ENCODE measurements around the gene ATAD3B.
A peak's percentile ranks its signal among the peaks of the same experiment; 100 is the strongest.
"Not testable (repeated sequence)": the region's sequence is repeated elsewhere in the genome, so short reads cannot be mapped to it uniquely, and the experiment has no call there.

Gene ATAD3B

DNA sequence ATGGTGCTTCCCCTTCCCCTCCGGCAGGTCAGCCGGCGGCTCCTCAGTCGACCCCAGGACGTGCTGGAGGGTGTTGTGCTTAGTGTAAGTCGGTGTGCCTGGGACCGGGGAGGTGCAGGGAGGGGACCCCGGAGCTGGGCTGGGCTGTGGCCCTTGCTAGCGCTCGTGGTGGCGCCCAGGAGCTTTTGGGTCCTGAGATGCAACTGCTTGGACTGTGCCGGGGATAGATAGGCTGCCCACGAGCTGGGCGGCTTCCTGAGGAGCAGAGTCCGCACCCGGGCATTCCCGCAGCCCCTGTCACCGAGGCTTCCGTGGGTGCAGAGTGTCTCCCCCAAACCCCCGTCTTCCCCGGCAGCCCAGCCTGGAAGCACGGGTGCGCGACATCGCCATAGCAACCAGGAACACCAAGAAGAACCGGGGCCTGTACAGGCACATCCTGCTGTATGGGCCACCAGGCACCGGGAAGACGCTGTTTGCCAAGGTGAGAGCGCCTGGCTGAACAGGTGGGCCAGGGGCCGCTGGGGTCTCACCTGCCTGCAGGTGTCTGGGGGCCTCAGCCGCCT is 14.3 kb downstream of the ATAD3B start:
- H3K27ac ChIP-seq (ENCODE audit: extremely low read depth, low read depth, low read length); POLR2A ChIA-PET; H3K9me3 ChIP-seq (ENCODE audit: control insufficient read depth, insufficient read depth, low read depth, low read length); CTCF ChIA-PET; H3K4me1 ChIP-seq (ENCODE audit: control insufficient read depth, insufficient read depth, low read length); H3K4me3 ChIP-seq (ENCODE audit: low read depth, low read length): not testable (repeated sequence)
- peaks cover 18 to 86% of the 10 kb centered on the region in 2 experiments; a peak in 2 of 3 replicates for H3K36me3 ChIP-seq (ENCODE audit: control insufficient read depth in 2 of 2, insufficient read depth in 1 of 2, low read length in 2 of 2)

DNA sequence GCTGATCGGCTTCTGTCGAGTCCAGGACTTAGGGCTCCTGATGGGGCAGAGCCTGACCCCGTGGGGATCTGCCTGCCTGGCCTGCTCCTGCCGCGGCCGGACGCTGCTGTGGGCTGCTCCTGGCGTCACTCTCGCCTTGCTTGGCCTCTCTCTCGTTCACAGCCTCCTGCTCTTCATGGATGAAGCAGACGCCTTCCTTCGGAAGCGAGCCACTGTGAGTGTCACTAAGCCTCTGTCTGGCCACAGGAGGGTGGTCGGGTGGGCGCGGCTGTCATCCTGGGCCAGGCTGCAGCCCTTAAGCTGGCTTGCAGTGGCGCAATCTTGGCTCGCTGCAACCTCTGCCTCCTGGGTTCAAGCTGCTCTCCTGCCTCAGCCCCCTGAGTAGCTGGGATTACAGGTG is 16.1 kb downstream of the ATAD3B start:
- ChIA-PET POLR2A (no interaction called here), CTCF (no interaction called here)
- Histone ChIP-seq H3K9me3 (ENCODE audit: control insufficient read depth, insufficient read depth, low read depth, low read length) (no peaks in the 10 kb centered on the region), H3K36me3 (ENCODE audit: control insufficient read depth in 2 of 2, insufficient read depth in 1 of 2, low read length in 2 of 2) (peaks cover 29 to 92% of the 10 kb centered on the region in 2 experiments; a peak in 2 of 3 replicates), H3K4me1 (ENCODE audit: control insufficient read depth, insufficient read depth, low read length) (no peaks in the 10 kb centered on the region), H3K4me3 (ENCODE audit: low read depth, low read length) (no peak overlapping the region), H3K27ac (ENCODE audit: extremely low read depth, low read depth, low read length) (no peak overlapping the region)
- TF ChIP-seq KLF8 (tag by site-specific recombination; IDR thresholded peaks at IDR 0.05) (no peak), ZNF112 (tag by site-specific recombination; IDR thresholded peaks at IDR 0.05) (no peak), ZNF2 (tag by site-specific recombination; IDR thresholded peaks at IDR 0.05) (no peak), ZNF391 (tag by site-specific recombination; IDR thresholded peaks at IDR 0.05; ENCODE audit: borderline replicate concordance, low read depth) (no peak), ZNF585B (tag by site-specific recombination; IDR thresholded peaks at IDR 0.05) (no peak)
- TF ChIP-seq, protein P1, sequence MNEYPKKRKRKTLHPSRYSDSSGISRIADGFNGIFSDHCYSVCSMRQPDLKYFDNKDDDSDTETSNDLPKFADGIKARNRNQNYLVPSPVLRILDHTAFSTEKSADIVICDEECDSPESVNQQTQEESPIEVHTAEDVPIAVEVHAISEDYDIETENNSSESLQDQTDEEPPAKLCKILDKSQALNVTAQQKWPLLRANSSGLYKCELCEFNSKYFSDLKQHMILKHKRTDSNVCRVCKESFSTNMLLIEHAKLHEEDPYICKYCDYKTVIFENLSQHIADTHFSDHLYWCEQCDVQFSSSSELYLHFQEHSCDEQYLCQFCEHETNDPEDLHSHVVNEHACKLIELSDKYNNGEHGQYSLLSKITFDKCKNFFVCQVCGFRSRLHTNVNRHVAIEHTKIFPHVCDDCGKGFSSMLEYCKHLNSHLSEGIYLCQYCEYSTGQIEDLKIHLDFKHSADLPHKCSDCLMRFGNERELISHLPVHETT (tag by site-specific recombination; IDR thresholded peaks at IDR 0.05), result no peak

DNA sequence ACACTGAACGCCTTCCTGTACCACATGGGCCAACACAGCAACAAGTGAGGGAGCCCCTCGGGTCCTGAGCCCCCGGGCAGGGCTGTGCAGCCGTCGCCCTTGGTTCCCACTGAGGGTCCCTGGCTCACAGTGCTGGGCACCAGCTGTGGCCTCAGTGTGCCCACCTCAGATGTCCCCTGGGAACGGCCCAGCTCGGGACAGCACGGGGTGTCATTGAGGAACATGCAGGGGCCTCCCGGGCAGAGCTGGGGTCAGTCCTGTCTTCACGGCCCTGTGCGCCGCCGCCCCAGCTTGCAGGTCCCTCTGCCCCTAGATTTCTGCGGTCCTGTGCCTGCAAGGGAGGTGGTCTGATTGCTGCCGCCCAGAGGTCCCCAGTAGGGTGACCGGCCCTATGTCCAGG is 17.7 kb downstream of the ATAD3B start:
- POLR2A ChIA-PET, result no interaction called here
- Histone ChIP-seq H3K36me3 (ENCODE audit: control insufficient read depth in 2 of 2, insufficient read depth in 1 of 2, low read length in 2 of 2) (peaks cover 21 to 91% of the 10 kb centered on the region in 2 experiments; a peak in 2 of 3 replicates), H3K27ac (ENCODE audit: extremely low read depth, low read depth, low read length) (no peak overlapping the region), H3K4me3 (ENCODE audit: low read depth, low read length) (no peak overlapping the region), H3K4me1 (ENCODE audit: control insufficient read depth, insufficient read depth, low read length) (no peaks in the 10 kb centered on the region), H3K9me3 (ENCODE audit: control insufficient read depth, insufficient read depth, low read depth, low read length) (no peaks in the 10 kb centered on the region)
- TF ChIP-seq SCRT2 (tag by site-specific recombination; IDR thresholded peaks at IDR 0.05) (0 out of 2 replicates have a peak, but pooled peaks have one; percentile 28), ZNF654 (tag by site-specific recombination; IDR thresholded peaks at IDR 0.05; ENCODE audit: low read depth) (no peak)
- TF ChIP-seq, protein P2, sequence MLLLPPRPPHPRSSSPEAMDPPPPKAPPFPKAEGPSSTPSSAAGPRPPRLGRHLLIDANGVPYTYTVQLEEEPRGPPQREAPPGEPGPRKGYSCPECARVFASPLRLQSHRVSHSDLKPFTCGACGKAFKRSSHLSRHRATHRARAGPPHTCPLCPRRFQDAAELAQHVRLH (tag by site-specific recombination; IDR thresholded peaks at IDR 0.05), result no peak
- CTCF ChIA-PET, result no interaction called here

DNA sequence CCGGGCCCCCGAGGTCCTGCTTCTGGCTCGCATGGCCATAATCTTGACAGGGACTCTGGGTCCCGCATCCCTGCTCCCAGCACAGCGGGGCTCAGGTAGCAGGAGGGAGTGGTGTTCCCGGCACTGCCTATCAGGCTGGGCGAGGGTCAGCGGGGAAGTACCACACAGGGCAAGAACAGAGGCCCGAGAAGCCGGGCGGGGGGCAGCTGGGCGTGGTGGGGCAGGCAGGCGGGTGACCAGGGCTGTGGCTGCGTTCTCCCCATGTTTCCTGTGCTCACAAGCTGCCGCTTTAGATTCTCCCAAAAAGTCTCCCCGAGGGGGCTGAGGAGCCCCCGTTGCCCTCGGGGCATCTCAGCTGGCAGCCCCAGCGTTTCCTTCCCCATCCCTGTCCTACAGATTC is 18.3 kb downstream of the ATAD3B start:
- Histone ChIP-seq H3K9me3 (ENCODE audit: control insufficient read depth, insufficient read depth, low read depth, low read length) (no peaks in the 10 kb centered on the region), H3K36me3 (ENCODE audit: control insufficient read depth in 2 of 2, insufficient read depth in 1 of 2, low read length in 2 of 2) (peaks cover 21 to 89% of the 10 kb centered on the region in 2 experiments; a peak in 2 of 3 replicates), H3K27ac (ENCODE audit: extremely low read depth, low read depth, low read length) (no peak overlapping the region), H3K4me3 (ENCODE audit: low read depth, low read length) (no peak overlapping the region), H3K4me1 (ENCODE audit: control insufficient read depth, insufficient read depth, low read length) (no peaks in the 10 kb centered on the region)
- ChIA-PET POLR2A (interaction anchor here (0.7 kb wide), 1 partner anchor 9 kb away, joined by 3 read pairs; no protein-coding TSS in a partner anchor), CTCF (no interaction called here)
- TF ChIP-seq, protein P3, sequence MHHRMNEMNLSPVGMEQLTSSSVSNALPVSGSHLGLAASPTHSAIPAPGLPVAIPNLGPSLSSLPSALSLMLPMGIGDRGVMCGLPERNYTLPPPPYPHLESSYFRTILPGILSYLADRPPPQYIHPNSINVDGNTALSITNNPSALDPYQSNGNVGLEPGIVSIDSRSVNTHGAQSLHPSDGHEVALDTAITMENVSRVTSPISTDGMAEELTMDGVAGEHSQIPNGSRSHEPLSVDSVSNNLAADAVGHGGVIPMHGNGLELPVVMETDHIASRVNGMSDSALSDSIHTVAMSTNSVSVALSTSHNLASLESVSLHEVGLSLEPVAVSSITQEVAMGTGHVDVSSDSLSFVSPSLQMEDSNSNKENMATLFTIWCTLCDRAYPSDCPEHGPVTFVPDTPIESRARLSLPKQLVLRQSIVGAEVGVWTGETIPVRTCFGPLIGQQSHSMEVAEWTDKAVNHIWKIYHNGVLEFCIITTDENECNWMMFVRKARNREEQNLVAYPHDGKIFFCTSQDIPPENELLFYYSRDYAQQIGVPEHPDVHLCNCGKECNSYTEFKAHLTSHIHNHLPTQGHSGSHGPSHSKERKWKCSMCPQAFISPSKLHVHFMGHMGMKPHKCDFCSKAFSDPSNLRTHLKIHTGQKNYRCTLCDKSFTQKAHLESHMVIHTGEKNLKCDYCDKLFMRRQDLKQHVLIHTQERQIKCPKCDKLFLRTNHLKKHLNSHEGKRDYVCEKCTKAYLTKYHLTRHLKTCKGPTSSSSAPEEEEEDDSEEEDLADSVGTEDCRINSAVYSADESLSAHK (tag by site-specific recombination; IDR thresholded peaks at IDR 0.05), result no peak
- TF ChIP-seq, protein P1 (tag by site-specific recombination; IDR thresholded peaks at IDR 0.05), result no peak
- TF ChIP-seq ZNF10 (tag by site-specific recombination; IDR thresholded peaks at IDR 0.05) (no peak), TRIM28 (IDR thresholded peaks at IDR 0.05; ENCODE audit: borderline replicate concordance, low read length) (no peak), MEIS1 (CRISPR knock-in tag; IDR thresholded peaks at IDR 0.05; ENCODE audit: borderline replicate concordance) (no peak), ZNF266 (tag by site-specific recombination; IDR thresholded peaks at IDR 0.05; ENCODE audit: low read depth) (no peak), ZNF670 (tag by site-specific recombination; IDR thresholded peaks at IDR 0.05; ENCODE audit: low read depth) (no peak), ZNF292 (tag by site-specific recombination; IDR thresholded peaks at IDR 0.05; ENCODE audit: borderline replicate concordance, low read depth) (no peak)
- TF ChIP-seq, protein P4, sequence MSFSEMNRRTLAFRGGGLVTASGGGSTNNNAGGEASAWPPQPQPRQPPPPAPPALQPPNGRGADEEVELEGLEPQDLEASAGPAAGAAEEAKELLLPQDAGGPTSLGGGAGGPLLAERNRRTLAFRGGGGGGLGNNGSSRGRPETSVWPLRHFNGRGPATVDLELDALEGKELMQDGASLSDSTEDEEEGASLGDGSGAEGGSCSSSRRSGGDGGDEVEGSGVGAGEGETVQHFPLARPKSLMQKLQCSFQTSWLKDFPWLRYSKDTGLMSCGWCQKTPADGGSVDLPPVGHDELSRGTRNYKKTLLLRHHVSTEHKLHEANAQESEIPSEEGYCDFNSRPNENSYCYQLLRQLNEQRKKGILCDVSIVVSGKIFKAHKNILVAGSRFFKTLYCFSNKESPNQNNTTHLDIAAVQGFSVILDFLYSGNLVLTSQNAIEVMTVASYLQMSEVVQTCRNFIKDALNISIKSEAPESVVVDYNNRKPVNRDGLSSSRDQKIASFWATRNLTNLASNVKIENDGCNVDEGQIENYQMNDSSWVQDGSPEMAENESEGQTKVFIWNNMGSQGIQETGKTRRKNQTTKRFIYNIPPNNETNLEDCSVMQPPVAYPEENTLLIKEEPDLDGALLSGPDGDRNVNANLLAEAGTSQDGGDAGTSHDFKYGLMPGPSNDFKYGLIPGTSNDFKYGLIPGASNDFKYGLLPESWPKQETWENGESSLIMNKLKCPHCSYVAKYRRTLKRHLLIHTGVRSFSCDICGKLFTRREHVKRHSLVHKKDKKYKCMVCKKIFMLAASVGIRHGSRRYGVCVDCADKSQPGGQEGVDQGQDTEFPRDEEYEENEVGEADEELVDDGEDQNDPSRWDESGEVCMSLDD (tag by site-specific recombination; IDR thresholded peaks at IDR 0.05), result no peak
- TF ChIP-seq, protein P5, sequence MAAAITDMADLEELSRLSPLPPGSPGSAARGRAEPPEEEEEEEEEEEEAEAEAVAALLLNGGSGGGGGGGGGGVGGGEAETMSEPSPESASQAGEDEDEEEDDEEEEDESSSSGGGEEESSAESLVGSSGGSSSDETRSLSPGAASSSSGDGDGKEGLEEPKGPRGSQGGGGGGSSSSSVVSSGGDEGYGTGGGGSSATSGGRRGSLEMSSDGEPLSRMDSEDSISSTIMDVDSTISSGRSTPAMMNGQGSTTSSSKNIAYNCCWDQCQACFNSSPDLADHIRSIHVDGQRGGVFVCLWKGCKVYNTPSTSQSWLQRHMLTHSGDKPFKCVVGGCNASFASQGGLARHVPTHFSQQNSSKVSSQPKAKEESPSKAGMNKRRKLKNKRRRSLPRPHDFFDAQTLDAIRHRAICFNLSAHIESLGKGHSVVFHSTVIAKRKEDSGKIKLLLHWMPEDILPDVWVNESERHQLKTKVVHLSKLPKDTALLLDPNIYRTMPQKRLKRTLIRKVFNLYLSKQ (tag by site-specific recombination; IDR thresholded peaks at IDR 0.05; ENCODE audit: borderline replicate concordance), result no peak

Data from HEK293 (cell line).